Measurements from ENCODE around the gene ABLIM2.

DNA sequence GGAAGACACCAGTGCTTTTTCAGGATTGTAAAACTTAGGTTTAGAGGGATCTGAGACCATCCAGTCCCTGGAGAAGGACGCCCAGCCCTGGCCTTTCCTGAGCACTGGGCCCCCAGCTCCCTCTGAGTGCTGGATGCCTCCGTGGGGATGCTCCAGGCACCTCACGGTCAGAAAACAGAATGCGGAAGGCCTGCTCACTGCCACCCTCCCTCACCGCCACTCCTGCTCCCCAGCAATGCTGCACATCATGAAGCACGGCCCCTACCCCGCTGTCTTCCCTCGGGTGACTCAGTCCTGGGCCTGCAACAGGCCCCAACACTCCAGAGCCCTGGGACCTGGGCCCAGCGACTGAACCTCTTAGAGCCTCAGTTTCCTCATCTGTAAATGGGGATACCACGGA, 26.2 kb downstream of the ABLIM2 start:
- no peak for TF ChIP-seq CTCF (IDR thresholded peaks at IDR 0.05; ENCODE audit: poor library complexity, severe bottlenecking)
- no peak for TF ChIP-seq EP300 (conservative IDR thresholded peaks at IDR 0.05; ENCODE audit: poor library complexity, severe bottlenecking)
- TF ChIP-seq EZH2 (IDR thresholded peaks at IDR 0.05; ENCODE audit: borderline replicate concordance, insufficient read depth, low read length, poor library complexity, severe bottlenecking), result no peak
- TF ChIP-seq POLR2AphosphoS5 (IDR thresholded peaks at IDR 0.05), result no peak
- no peak for TF ChIP-seq RAD21 (conservative IDR thresholded peaks at IDR 0.05)
- no peak for TF ChIP-seq SMC3 (conservative IDR thresholded peaks at IDR 0.05; ENCODE audit: poor library complexity)
- TF ChIP-seq, protein P1, sequence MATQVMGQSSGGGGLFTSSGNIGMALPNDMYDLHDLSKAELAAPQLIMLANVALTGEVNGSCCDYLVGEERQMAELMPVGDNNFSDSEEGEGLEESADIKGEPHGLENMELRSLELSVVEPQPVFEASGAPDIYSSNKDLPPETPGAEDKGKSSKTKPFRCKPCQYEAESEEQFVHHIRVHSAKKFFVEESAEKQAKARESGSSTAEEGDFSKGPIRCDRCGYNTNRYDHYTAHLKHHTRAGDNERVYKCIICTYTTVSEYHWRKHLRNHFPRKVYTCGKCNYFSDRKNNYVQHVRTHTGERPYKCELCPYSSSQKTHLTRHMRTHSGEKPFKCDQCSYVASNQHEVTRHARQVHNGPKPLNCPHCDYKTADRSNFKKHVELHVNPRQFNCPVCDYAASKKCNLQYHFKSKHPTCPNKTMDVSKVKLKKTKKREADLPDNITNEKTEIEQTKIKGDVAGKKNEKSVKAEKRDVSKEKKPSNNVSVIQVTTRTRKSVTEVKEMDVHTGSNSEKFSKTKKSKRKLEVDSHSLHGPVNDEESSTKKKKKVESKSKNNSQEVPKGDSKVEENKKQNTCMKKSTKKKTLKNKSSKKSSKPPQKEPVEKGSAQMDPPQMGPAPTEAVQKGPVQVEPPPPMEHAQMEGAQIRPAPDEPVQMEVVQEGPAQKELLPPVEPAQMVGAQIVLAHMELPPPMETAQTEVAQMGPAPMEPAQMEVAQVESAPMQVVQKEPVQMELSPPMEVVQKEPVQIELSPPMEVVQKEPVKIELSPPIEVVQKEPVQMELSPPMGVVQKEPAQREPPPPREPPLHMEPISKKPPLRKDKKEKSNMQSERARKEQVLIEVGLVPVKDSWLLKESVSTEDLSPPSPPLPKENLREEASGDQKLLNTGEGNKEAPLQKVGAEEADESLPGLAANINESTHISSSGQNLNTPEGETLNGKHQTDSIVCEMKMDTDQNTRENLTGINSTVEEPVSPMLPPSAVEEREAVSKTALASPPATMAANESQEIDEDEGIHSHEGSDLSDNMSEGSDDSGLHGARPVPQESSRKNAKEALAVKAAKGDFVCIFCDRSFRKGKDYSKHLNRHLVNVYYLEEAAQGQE (IDR thresholded peaks at IDR 0.05; ENCODE audit: borderline replicate concordance), result no peak
- TF ChIP-seq MXI1 (conservative IDR thresholded peaks at IDR 0.05; ENCODE audit: poor library complexity, severe bottlenecking), result no peak
- no peak for TF ChIP-seq TAF1 (IDR thresholded peaks at IDR 0.05; ENCODE audit: low read depth)

Measured in neural cell (in vitro differentiated cells).